H9 (cell line): Measurements from ENCODE around the gene DHX58. TPM values are rescaled to one million over a fixed set of nuclear protein-coding genes. Genes with fewer than 3 reads are reported as not detected.
A peak's percentile ranks its signal among the peaks of the same experiment; 100 is the strongest.

ENCODE experiments used
- DNase-seq: peaks from one replicate; pipeline ENCODE4 v3.0.0-alpha.2; 2017
- H2AFZ ChIP-seq: one replicate; pipeline ENCODE4 v1.6.1; 2013; ENCODE audit warnings: mild to moderate bottlenecking, low read length, control low read depth, moderate library complexity
- H2AK5ac ChIP-seq: 2 replicates; pipeline ENCODE4 v1.6.1; 2013; ENCODE audit warnings: low read length, control low read depth, mixed read lengths; ENCODE audit not compliant: insufficient read length
- H2BK120ac ChIP-seq: one replicate; pipeline ENCODE4 v1.6.1; 2013; ENCODE audit warnings: low read depth, mild to moderate bottlenecking, low read length, control low read depth, inconsistent platforms; ENCODE audit not compliant: poor library complexity, severe bottlenecking
- H2BK12ac ChIP-seq: 2 replicates; pipeline ENCODE4 v1.6.1; 2013; ENCODE audit warnings: low read length, control low read depth, mixed read lengths, low read depth; ENCODE audit not compliant: insufficient read length
- H2BK15ac ChIP-seq: 2 replicates; pipeline ENCODE4 v1.6.1; 2013; ENCODE audit warnings: low read depth, low read length, control low read depth
- H2BK20ac ChIP-seq: one replicate; pipeline ENCODE4 v1.6.1; 2013; ENCODE audit warnings: low read depth, mild to moderate bottlenecking, low read length, control low read depth, inconsistent platforms; ENCODE audit not compliant: poor library complexity, severe bottlenecking
- H2BK5ac ChIP-seq: 2 replicates; pipeline ENCODE4 v1.6.1; 2013; ENCODE audit warnings: low read length, control low read depth, mixed read lengths; ENCODE audit not compliant: insufficient read length
- H3K14ac ChIP-seq: 2 replicates; pipeline ENCODE4 v1.6.1; 2013; ENCODE audit warnings: low read length, control low read depth; ENCODE audit not compliant: insufficient read depth
- H3K18ac ChIP-seq: 2 replicates; pipeline ENCODE4 v1.6.1; 2013; ENCODE audit warnings: low read depth, mild to moderate bottlenecking, mixed read lengths, low read length, control low read depth; ENCODE audit not compliant: insufficient read length
- H3K23ac ChIP-seq: 2 replicates; pipeline ENCODE4 v1.6.1; 2013; ENCODE audit warnings: low read length, control low read depth, mixed read lengths, low read depth; ENCODE audit not compliant: insufficient read length
- H3K23me2 ChIP-seq: 2 replicates; pipeline ENCODE4 v1.6.1; 2013; ENCODE audit warnings: low read depth, mild to moderate bottlenecking, mixed read lengths, low read length, control low read depth; ENCODE audit not compliant: insufficient read length, poor library complexity, severe bottlenecking
- H3K27ac ChIP-seq: 2 replicates; pipeline ENCODE4 v1.5.1; 2013; ENCODE audit warnings: low read length, control low read depth, mixed read lengths, low read depth; ENCODE audit not compliant: insufficient read length
- H3K27me3 ChIP-seq: 2 replicates; pipeline ENCODE4 v1.6.1; 2013; ENCODE audit warnings: low read length, control low read depth, inconsistent platforms; ENCODE audit not compliant: insufficient read depth
- H3K4ac ChIP-seq: 2 replicates; pipeline ENCODE4 v1.6.1; 2013; ENCODE audit warnings: low read depth, mild to moderate bottlenecking, control low read depth, inconsistent platforms, low read length, moderate library complexity
- H3K4me1 ChIP-seq: 2 replicates; pipeline ENCODE4 v1.6.1; 2013; ENCODE audit warnings: low read length, control low read depth, inconsistent platforms; ENCODE audit not compliant: insufficient read depth
- H3K4me2 ChIP-seq: 2 replicates; pipeline ENCODE4 v1.6.1; 2013; ENCODE audit warnings: low read length, control low read depth, mixed read lengths; ENCODE audit not compliant: insufficient read length, insufficient read depth
- H3K56ac ChIP-seq: 2 replicates; pipeline ENCODE4 v1.6.1; 2013; ENCODE audit warnings: low read depth, mild to moderate bottlenecking, mixed read lengths, low read length, control low read depth; ENCODE audit not compliant: insufficient read length
- H3K79me1 ChIP-seq: 2 replicates; pipeline ENCODE4 v1.6.1; 2013; ENCODE audit warnings: low read depth, mild to moderate bottlenecking, moderate library complexity, low read length, control low read depth, inconsistent platforms; ENCODE audit not compliant: insufficient read depth, poor library complexity, severe bottlenecking
- H3K79me2 ChIP-seq: 2 replicates; pipeline ENCODE4 v1.6.1; 2013; ENCODE audit warnings: low read length, control low read depth, inconsistent platforms; ENCODE audit not compliant: insufficient read depth
- H3K9ac ChIP-seq: 2 replicates; pipeline ENCODE4 v1.6.1; 2013; ENCODE audit warnings: low read length, control low read depth, mixed read lengths; ENCODE audit not compliant: insufficient read length; ENCODE audit errors: extremely low read depth
- H3K9me3 ChIP-seq: one replicate; pipeline ENCODE4 v1.6.1; 2013; ENCODE audit warnings: low read depth, low read length, inconsistent platforms; ENCODE audit not compliant: control insufficient read depth
- H3T11ph ChIP-seq: one replicate; pipeline ENCODE4 v1.6.1; 2013; ENCODE audit warnings: mild to moderate bottlenecking, low read length, control low read depth, inconsistent platforms
- H4K20me1 ChIP-seq: one replicate; pipeline ENCODE4 v1.6.1; 2013; ENCODE audit not compliant: control insufficient read depth, insufficient read length, insufficient read depth
- H4K5ac ChIP-seq: 2 replicates; pipeline ENCODE4 v1.6.1; 2013; ENCODE audit warnings: low read depth, mild to moderate bottlenecking, mixed read lengths, low read length, control low read depth; ENCODE audit not compliant: insufficient read length
- H4K8ac ChIP-seq: replicated peaks from 2 replicates; pipeline ENCODE4 v1.6.1; 2013; ENCODE audit warnings: low read length, control low read depth, mixed read lengths, low read depth; ENCODE audit not compliant: insufficient read length
- H4K91ac ChIP-seq: 2 replicates; pipeline ENCODE4 v1.6.1; 2013; ENCODE audit warnings: low read depth, mild to moderate bottlenecking, moderate library complexity, mixed read lengths, low read length, control low read depth; ENCODE audit not compliant: insufficient read length
- H3K27ac Mint-ChIP-seq, 3 experiments: 2 replicates in 2 of 3; 3 replicates in 1 of 3; pipeline ENCODE4 v1.8.0; 2020 to 2021; ENCODE audit warnings: mixed read lengths in 3 of 3, mild to moderate bottlenecking in 1 of 3, moderate library complexity in 1 of 3
- H3K27me3 Mint-ChIP-seq: 2 replicates; pipeline ENCODE4 v1.8.0; 2021; ENCODE audit warnings: low read depth, mild to moderate bottlenecking, moderate library complexity, mixed read lengths
- H3K36me3 Mint-ChIP-seq, 3 experiments: 2 replicates in 2 of 3; 3 replicates in 1 of 3; pipeline ENCODE4 v1.8.0; 2020 to 2021; ENCODE audit warnings: low read depth in 3 of 3, mixed read lengths in 3 of 3; ENCODE audit not compliant: insufficient read depth in 1 of 3
- H3K4me1 Mint-ChIP-seq, 2 experiments: 2 replicates each; pipeline ENCODE4 v1.8.0; 2020; ENCODE audit warnings: mixed read lengths in 2 of 2
- H3K4me3 Mint-ChIP-seq, 2 experiments: 2 replicates in 1 of 2; 3 replicates in 1 of 2; pipeline ENCODE4 v1.8.0; 2020 to 2021; ENCODE audit warnings: mild to moderate bottlenecking in 2 of 2, mixed read lengths in 2 of 2, moderate library complexity in 1 of 2
- H3K9me3 Mint-ChIP-seq, 2 experiments: 2 replicates in 1 of 2; 3 replicates in 1 of 2; pipeline ENCODE4 v1.8.0; 2020; ENCODE audit warnings: mild to moderate bottlenecking in 2 of 2, mixed read lengths in 2 of 2, moderate library complexity in 1 of 2
- CTCF ChIP-seq: fragments of 200-600 bp; sonication (generic); conservative IDR thresholded peaks from 3 replicates; pipeline ENCODE4 v1.8.0; 2021; ENCODE audit warnings: antibody characterized with exemption, mild to moderate bottlenecking
- WGBS: extraction: QIAGEN DNeasy Blood & Tissue Kit; methylation state at CpG from one replicate; pipeline ENCODE4 v1.1.7; 2013; ENCODE audit warnings: missing lambda C conversion rate, low lambda C conversion rate, mixed read lengths; ENCODE audit not compliant: insufficient read length; ENCODE audit errors: extremely low coverage; 5-methylcytosine and 5-hydroxymethylcytosine counted together
- total RNA-seq: library from RNA; stranded (reverse); gene quantifications from 2 replicates; pipeline ENCODE4 v1.2.1, GENCODE V29; 2021

Gene DHX58
- total RNA-seq, 1 experiment from 2014 or later: 3.9 TPM

GRCh38 chr17:42124256-42124655 is 11.7 kb upstream of the DHX58 start:
- Histone ChIP-seq H2BK15ac (no peak overlapping the region), H4K20me1 (no peaks in the 10 kb centered on the region), H3K9ac (no peak overlapping the region), H2BK12ac (no peak overlapping the region), H4K91ac (no peak overlapping the region), H3K27me3 (peaks cover 2% of the 10 kb centered on the region; the same call in 1 of the 2 replicates), H3K4me2 (no peak overlapping the region), H3K56ac (no peak overlapping the region), H4K5ac (no peak overlapping the region), H2AFZ (no peak overlapping the region), H2BK20ac (no peak overlapping the region), H2AK5ac (no peak overlapping the region), H3K27ac (no peak overlapping the region), H2BK120ac (no peak overlapping the region), H3T11ph (no peak overlapping the region), H3K79me1 (no peaks in the 10 kb centered on the region), H3K79me2 (no peaks in the 10 kb centered on the region), H3K18ac (no peak overlapping the region), H3K4me1 (no peaks in the 10 kb centered on the region), H2BK5ac (no peak overlapping the region), H3K14ac (no peak overlapping the region), H3K4ac (no peak overlapping the region), H3K23me2 (no peaks in the 10 kb centered on the region), H4K8ac (no peak overlapping the region), H3K9me3 (no peaks in the 10 kb centered on the region), H3K23ac (no peak overlapping the region)
- H3K9me3 Mint-ChIP-seq: no peaks in the 10 kb centered on the region
- no peak for TF ChIP-seq CTCF
- WGBS: no CpG with 5 or more reads among the region's 3 CpGs
- H3K4me1 Mint-ChIP-seq: peaks cover 22 to 26% of the 10 kb centered on the region in 2 experiments
- H3K4me3 Mint-ChIP-seq: no peak overlapping the region; a peak in 1 of 5 replicates
- H3K36me3 Mint-ChIP-seq: peaks cover 15 to 53% (median 48%) of the 10 kb centered on the region in 3 experiments; a peak in 6 of 7 replicates
- no peak for DNase-seq
- 0 out of 7 replicates have a peak overlapping the region, but pooled peaks of 2 of the 3 experiments have one; percentile 30 to 48 for H3K27ac Mint-ChIP-seq
- H3K27me3 Mint-ChIP-seq: no peaks in the 10 kb centered on the region
